ENCODE measurements around the gene CHN2. TPM values are rescaled to one million over a fixed set of nuclear protein-coding genes. Genes with fewer than 3 reads are reported as not detected.

CHN2 gene
- total RNA-seq, 1 donor from 2014 or later, result 0.33 TPM

- intact Hi-C loops (cut with micrococcal nuclease), result no loop called here
- no peak for DNase-seq
- Mint-ChIP-seq H3K4me1 (no peaks in the 10 kb centered on the region), H3K27me3 (peaks cover 19% of the 10 kb centered on the region), H3K9me3 (no peaks in the 10 kb centered on the region), H3K27ac (no peak overlapping the region), H3K4me3 (no peak overlapping the region), H3K36me3 (ENCODE audit: low read depth) (no peaks in the 10 kb centered on the region)
Measured at GRCh38 chr7:29315122-29315891, 120.7 kb downstream of the CHN2 start.

DNA sequence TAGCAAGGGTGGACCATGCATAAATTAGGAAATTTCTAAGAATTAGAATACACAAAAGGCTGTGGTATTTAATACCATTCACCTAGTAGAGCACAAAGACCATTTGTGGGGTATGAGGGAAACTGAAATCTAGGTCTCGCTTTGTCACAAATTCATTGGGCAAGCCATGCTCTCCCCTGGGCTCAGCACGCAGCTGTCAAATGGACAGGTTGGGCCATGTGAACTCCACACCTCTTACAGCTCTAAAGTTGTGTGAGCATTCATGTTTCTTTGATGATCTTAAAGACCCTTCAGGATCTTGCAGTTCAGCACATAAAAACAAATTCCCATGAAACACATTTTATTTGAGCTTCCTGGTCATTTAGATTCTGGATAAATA, 121.3 kb downstream of the CHN2 start:
- intact Hi-C loops (cut with micrococcal nuclease), result no loop called here
- no peak overlapping the region for H3K4me3 Mint-ChIP-seq
- H3K27me3 Mint-ChIP-seq, result peaks cover 19% of the 10 kb centered on the region
- no peak overlapping the region for H3K27ac Mint-ChIP-seq
- DNase-seq, result no peak
- H3K36me3 Mint-ChIP-seq (ENCODE audit: low read depth), result no peaks in the 10 kb centered on the region
- H3K4me1 Mint-ChIP-seq, result no peaks in the 10 kb centered on the region
- no peaks in the 10 kb centered on the region for H3K9me3 Mint-ChIP-seq

DNA sequence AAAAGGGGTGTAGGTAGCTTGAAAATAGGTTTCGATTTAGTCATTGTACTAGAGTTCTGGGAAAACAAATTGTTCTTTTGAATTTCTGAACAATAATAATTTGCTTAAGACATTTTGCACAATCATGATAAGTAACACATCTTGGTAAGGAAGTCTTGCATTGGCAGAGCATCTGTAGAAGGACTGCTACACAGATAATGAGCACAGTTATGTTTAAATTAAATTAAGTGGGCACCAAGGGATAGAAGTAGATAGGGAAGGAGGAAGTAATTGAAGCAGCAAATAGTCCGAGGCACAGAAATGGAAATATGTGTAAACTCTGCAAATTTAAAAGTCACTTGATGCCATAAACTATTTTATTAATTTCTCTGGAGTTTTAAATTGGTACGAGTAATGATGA, 122.4 kb downstream of the CHN2 start:
- H3K4me1 Mint-ChIP-seq, result no peaks in the 10 kb centered on the region
- H3K36me3 Mint-ChIP-seq (ENCODE audit: low read depth), result no peaks in the 10 kb centered on the region
- H3K9me3 Mint-ChIP-seq, result no peaks in the 10 kb centered on the region
- intact Hi-C loops (cut with micrococcal nuclease), result no loop called here
- DNase-seq, result no peak
- H3K27me3 Mint-ChIP-seq, result peaks cover 19% of the 10 kb centered on the region
- no peak overlapping the region for H3K27ac Mint-ChIP-seq
- H3K4me3 Mint-ChIP-seq, result no peak overlapping the region

DNA sequence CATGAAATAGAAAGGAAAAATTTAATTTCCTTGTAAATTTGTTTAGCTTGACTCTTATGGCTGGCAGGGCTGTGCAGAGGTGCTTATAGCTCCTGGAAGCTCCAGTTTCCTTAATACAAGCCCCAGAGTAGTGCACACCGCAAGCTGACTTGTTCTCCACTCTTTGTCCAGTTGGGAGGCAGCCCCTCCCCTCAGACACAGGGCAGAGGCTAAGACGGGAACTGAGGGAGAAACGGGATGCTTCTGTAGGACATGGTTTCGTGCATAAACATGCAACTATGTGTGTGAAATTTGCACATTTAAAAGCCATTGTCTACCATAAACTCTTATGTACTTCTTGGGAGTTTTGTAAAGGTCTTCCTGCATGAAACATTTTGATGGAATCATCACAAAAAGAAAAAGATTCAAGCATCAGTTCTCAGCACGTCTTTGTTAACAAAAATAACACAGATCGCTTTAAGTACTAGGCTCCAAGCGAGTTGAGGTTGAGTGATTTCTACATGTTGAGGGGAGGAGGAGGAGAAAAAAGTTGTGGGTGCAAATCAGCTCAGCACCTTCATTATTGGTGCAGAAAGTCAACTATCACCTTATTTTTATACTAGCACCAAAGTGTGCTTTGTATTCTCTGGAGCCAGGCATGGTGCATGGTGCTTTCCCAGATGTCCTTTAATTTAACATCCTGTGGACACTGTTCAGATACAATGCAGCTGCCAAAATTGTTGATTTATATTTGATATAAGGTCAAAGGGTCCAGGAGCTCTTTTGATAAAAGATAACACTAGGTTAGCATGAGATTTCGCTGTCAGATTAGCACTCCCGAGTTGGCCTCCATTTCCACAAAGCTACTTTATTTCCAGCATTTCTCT, 124.5 kb downstream of the CHN2 start:
- Mint-ChIP-seq H3K36me3 (ENCODE audit: low read depth) (no peaks in the 10 kb centered on the region), H3K27ac (no peak overlapping the region), H3K9me3 (no peaks in the 10 kb centered on the region), H3K4me1 (no peaks in the 10 kb centered on the region), H3K27me3 (peaks cover 5% of the 10 kb centered on the region), H3K4me3 (no peak overlapping the region)
- intact Hi-C loops (cut with micrococcal nuclease), result no loop called here
- DNase-seq, result no peak

- no peak for DNase-seq
- Mint-ChIP-seq H3K9me3 (no peaks in the 10 kb centered on the region), H3K27me3 (peaks cover 1% of the 10 kb centered on the region), H3K4me3 (no peak overlapping the region), H3K4me1 (no peaks in the 10 kb centered on the region), H3K27ac (no peak overlapping the region), H3K36me3 (ENCODE audit: low read depth) (no peaks in the 10 kb centered on the region)
- intact Hi-C loops (cut with micrococcal nuclease), result no loop called here
Measured at GRCh38 chr7:29319719-29320521, 125.3 kb downstream of the CHN2 start.

DNA sequence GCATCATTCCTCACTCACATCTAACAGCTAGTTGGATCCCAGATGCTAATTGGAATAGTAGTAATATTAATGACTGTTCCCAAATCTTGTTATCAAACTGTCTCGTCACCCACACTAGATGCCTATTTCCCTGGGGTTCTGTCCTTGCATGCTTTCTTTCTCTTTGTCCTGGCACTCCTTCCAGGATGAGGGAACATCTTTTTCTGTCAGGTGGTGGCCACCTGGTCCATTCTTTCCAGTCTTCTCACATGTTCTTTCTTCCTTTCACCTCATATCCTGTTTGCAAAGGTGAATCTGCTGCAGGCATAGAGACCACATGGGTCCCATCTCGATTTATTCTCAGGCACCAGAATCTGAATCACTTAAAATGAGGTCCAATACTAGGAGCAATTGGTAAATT, 126.0 kb downstream of the CHN2 start:
- intact Hi-C loops (cut with micrococcal nuclease), result no loop called here
- Mint-ChIP-seq H3K36me3 (ENCODE audit: low read depth) (no peaks in the 10 kb centered on the region), H3K27ac (no peak overlapping the region)

GRCh38 chr7:29322023-29322712, 127.6 kb downstream of the CHN2 start:
- H3K36me3 Mint-ChIP-seq (ENCODE audit: low read depth), result no peaks in the 10 kb centered on the region
- H3K27ac Mint-ChIP-seq, result no peak overlapping the region
- intact Hi-C loops (cut with micrococcal nuclease), result no loop called here

More for the DNA sequence above, 126.0 kb downstream of the CHN2 start:
- H3K4me3 Mint-ChIP-seq, result no peak overlapping the region
- DNase-seq, result no peak
- peaks cover 1% of the 10 kb centered on the region for H3K27me3 Mint-ChIP-seq
- no peaks in the 10 kb centered on the region for H3K9me3 Mint-ChIP-seq
- H3K4me1 Mint-ChIP-seq, result no peaks in the 10 kb centered on the region

DNA sequence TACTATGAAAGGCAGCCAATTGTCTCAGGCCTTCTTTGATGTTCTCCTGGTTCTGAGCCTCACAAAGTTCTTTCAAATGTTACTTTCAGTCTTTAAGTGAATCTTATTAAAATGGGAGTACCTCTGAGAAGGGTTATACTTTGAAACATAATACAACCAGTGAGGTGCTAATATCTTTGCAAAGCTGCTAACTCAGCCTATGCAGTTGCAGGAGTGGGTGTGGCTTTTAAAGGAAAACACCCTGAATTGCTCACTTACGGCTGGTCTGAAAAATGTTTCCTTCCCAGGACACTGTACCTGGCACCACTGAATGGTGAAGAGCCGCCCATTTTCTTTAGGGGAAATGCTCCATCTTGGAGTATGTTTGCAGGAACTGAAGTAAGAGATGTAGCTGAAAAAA, 130.9 kb downstream of the CHN2 start:
- Mint-ChIP-seq H3K27ac (no peak overlapping the region), H3K36me3 (ENCODE audit: low read depth) (no peaks in the 10 kb centered on the region), H3K9me3 (peaks cover 2% of the 10 kb centered on the region), H3K4me1 (peaks cover 2% of the 10 kb centered on the region), H3K4me3 (no peak overlapping the region), H3K27me3 (peaks cover 3% of the 10 kb centered on the region)
- no peak for DNase-seq
- intact Hi-C loops (cut with micrococcal nuclease), result no loop called here

More at GRCh38 chr7:29322023-29322712, 127.6 kb downstream of the CHN2 start:
- no peaks in the 10 kb centered on the region for H3K4me1 Mint-ChIP-seq
- H3K4me3 Mint-ChIP-seq, result no peak overlapping the region
- DNase-seq, result no peak
- no peaks in the 10 kb centered on the region for H3K9me3 Mint-ChIP-seq
- peaks cover 3% of the 10 kb centered on the region for H3K27me3 Mint-ChIP-seq

- Mint-ChIP-seq H3K4me1 (peaks cover 2% of the 10 kb centered on the region), H3K4me3 (no peak overlapping the region), H3K36me3 (ENCODE audit: low read depth) (no peaks in the 10 kb centered on the region), H3K27me3 (peaks cover 4% of the 10 kb centered on the region), H3K9me3 (peaks cover 3% of the 10 kb centered on the region), H3K27ac (no peak overlapping the region)
- intact Hi-C loops (cut with micrococcal nuclease), result no loop called here
- no peak for DNase-seq
Measured at GRCh38 chr7:29326864-29327263, 132.3 kb downstream of the CHN2 start.

DNA sequence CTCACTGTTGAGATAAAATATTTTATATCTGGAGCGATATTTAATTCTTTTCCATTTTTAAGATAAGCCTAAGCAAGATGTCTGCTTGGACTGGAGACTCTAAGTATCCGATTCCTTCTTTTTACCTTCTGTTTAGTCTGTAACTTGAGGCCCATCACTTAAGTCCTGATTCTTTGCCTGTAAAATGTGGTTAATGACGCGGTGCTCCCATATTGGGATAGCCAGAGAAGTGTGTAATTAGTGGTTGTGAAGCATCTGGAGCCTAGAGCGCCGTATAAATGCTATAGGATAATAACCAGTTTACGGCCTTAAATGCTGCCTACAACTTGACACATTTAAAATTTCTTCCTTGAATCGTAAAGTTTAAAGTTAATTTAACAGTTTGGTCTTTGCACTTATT, 132.9 kb downstream of the CHN2 start:
- Mint-ChIP-seq H3K4me1 (peaks cover 2% of the 10 kb centered on the region), H3K4me3 (no peak overlapping the region), H3K27me3 (peaks cover 4% of the 10 kb centered on the region), H3K36me3 (ENCODE audit: low read depth) (no peaks in the 10 kb centered on the region), H3K27ac (no peak overlapping the region), H3K9me3 (peaks cover 3% of the 10 kb centered on the region)
- intact Hi-C loops (cut with micrococcal nuclease), result no loop called here
- DNase-seq, result no peak

GRCh38 chr7:29328045-29328444, 133.5 kb downstream of the CHN2 start:
- H3K4me1 Mint-ChIP-seq, result peaks cover 2% of the 10 kb centered on the region
- intact Hi-C loops (cut with micrococcal nuclease), result no loop called here
- H3K9me3 Mint-ChIP-seq, result peaks cover 3% of the 10 kb centered on the region
- H3K4me3 Mint-ChIP-seq, result no peak overlapping the region
- H3K27me3 Mint-ChIP-seq, result peaks cover 4% of the 10 kb centered on the region
- H3K36me3 Mint-ChIP-seq (ENCODE audit: low read depth), result no peaks in the 10 kb centered on the region
- DNase-seq, result no peak
- H3K27ac Mint-ChIP-seq, result no peak overlapping the region

- DNase-seq, result no peak
- H3K27ac Mint-ChIP-seq, result no peak overlapping the region
- no peak overlapping the region for H3K4me3 Mint-ChIP-seq
- H3K36me3 Mint-ChIP-seq (ENCODE audit: low read depth), result no peaks in the 10 kb centered on the region
- intact Hi-C loops (cut with micrococcal nuclease), result no loop called here
- H3K27me3 Mint-ChIP-seq, result peaks cover 4% of the 10 kb centered on the region
- H3K4me1 Mint-ChIP-seq, result peaks cover 2% of the 10 kb centered on the region
- peaks cover 3% of the 10 kb centered on the region for H3K9me3 Mint-ChIP-seq
Measured at GRCh38 chr7:29328811-29329210, 134.2 kb downstream of the CHN2 start.

- DNase-seq, result no peak
- Mint-ChIP-seq H3K4me3 (no peak overlapping the region), H3K36me3 (ENCODE audit: low read depth) (no peaks in the 10 kb centered on the region), H3K9me3 (peaks cover 3% of the 10 kb centered on the region), H3K27ac (no peak overlapping the region), H3K27me3 (peaks cover 4% of the 10 kb centered on the region), H3K4me1 (peaks cover 2% of the 10 kb centered on the region)
- intact Hi-C loops (cut with micrococcal nuclease), result no loop called here
Measured at GRCh38 chr7:29329686-29330085, 135.1 kb downstream of the CHN2 start.
